T-helper 2 cell treated with Interferon-gamma antibody and Interleukin-4, amounts not matched to agents 5 μg/mL and 100 μg/mL, for 36 hours (primary cell): ENCODE results near the gene ZBTB16.

Experiments
- DNase-seq: peaks from one replicate; pipeline ENCODE4 v3.0.0; 2021; ENCODE audit warnings: low spot score
- H3K27ac Mint-ChIP-seq: one replicate; pipeline ENCODE4 v1.8.0; 2021; ENCODE audit warnings: mild to moderate bottlenecking, mixed read lengths
- H3K27me3 Mint-ChIP-seq: one replicate; pipeline ENCODE4 v1.8.0; 2021; ENCODE audit warnings: low read depth, mixed read lengths
- H3K36me3 Mint-ChIP-seq: one replicate; pipeline ENCODE4 v1.8.0; 2021; ENCODE audit warnings: low read depth, mixed read lengths
- H3K4me1 Mint-ChIP-seq: one replicate; pipeline ENCODE4 v1.8.0; 2021; ENCODE audit warnings: low read depth, mixed read lengths
- H3K4me3 Mint-ChIP-seq: one replicate; pipeline ENCODE4 v1.8.0; 2022; ENCODE audit warnings: mild to moderate bottlenecking, moderate library complexity, mixed read lengths
- H3K9me3 Mint-ChIP-seq: one replicate; pipeline ENCODE4 v1.8.0; 2021; ENCODE audit warnings: mixed read lengths

The ZBTB16 gene

GRCh38 chr11:114106047-114106446 is 46.5 kb downstream of the ZBTB16 start:
- no peak overlapping the region for H3K4me3 Mint-ChIP-seq
- peaks cover 10% of the 10 kb centered on the region for H3K36me3 Mint-ChIP-seq
- no peaks in the 10 kb centered on the region for H3K9me3 Mint-ChIP-seq
- H3K27ac Mint-ChIP-seq = no peak overlapping the region
- H3K4me1 Mint-ChIP-seq = peaks cover 61% of the 10 kb centered on the region
- H3K27me3 Mint-ChIP-seq = peaks cover 46% of the 10 kb centered on the region
- no peak for DNase-seq

GRCh38 chr11:114106986-114107385 is 47.5 kb downstream of the ZBTB16 start:
- Mint-ChIP-seq H3K9me3 (no peaks in the 10 kb centered on the region), H3K27me3 (peaks cover 46% of the 10 kb centered on the region), H3K4me1 (peaks cover 61% of the 10 kb centered on the region), H3K4me3 (no peak overlapping the region), H3K27ac (peak overlapping the region; percentile 51), H3K36me3 (peaks cover 7% of the 10 kb centered on the region)
- no peak for DNase-seq

GRCh38 chr11:114108501-114109205 is 49.1 kb downstream of the ZBTB16 start:
- Mint-ChIP-seq H3K27me3 (peaks cover 62% of the 10 kb centered on the region), H3K9me3 (no peaks in the 10 kb centered on the region), H3K4me1 (peaks cover 45% of the 10 kb centered on the region), H3K27ac (no peak overlapping the region), H3K4me3 (no peak overlapping the region), H3K36me3 (peaks cover 7% of the 10 kb centered on the region)
- no peak for DNase-seq

GRCh38 chr11:114109206-114110090 is 49.9 kb downstream of the ZBTB16 start:
- Mint-ChIP-seq H3K4me3 (no peak overlapping the region), H3K4me1 (peaks cover 40% of the 10 kb centered on the region), H3K27me3 (peaks cover 69% of the 10 kb centered on the region), H3K9me3 (no peaks in the 10 kb centered on the region), H3K36me3 (peaks cover 7% of the 10 kb centered on the region), H3K27ac (no peak overlapping the region)
- no peak for DNase-seq

GRCh38 chr11:114110123-114110522 is 50.6 kb downstream of the ZBTB16 start:
- peaks cover 37% of the 10 kb centered on the region for H3K4me1 Mint-ChIP-seq
- no peaks in the 10 kb centered on the region for H3K9me3 Mint-ChIP-seq
- H3K27ac Mint-ChIP-seq = no peak overlapping the region

GRCh38 chr11:114110952-114111947 is 51.7 kb downstream of the ZBTB16 start:
- no peak for DNase-seq
- peaks cover 83% of the 10 kb centered on the region for H3K27me3 Mint-ChIP-seq
- no peak overlapping the region for H3K27ac Mint-ChIP-seq
- peaks cover 28% of the 10 kb centered on the region for H3K4me1 Mint-ChIP-seq
- H3K9me3 Mint-ChIP-seq = no peaks in the 10 kb centered on the region
- peak overlapping the region; percentile 6 for H3K4me3 Mint-ChIP-seq
- H3K36me3 Mint-ChIP-seq = peaks cover 2% of the 10 kb centered on the region

More at GRCh38 chr11:114110123-114110522, 50.6 kb downstream of the ZBTB16 start:
- Mint-ChIP-seq H3K36me3 (peaks cover 7% of the 10 kb centered on the region), H3K4me3 (no peak overlapping the region), H3K27me3 (peaks cover 74% of the 10 kb centered on the region)
- no peak for DNase-seq

- no peaks in the 10 kb centered on the region for H3K36me3 Mint-ChIP-seq
- H3K27ac Mint-ChIP-seq = no peak overlapping the region
- DNase-seq = no peak
- peaks cover 74% of the 10 kb centered on the region for H3K27me3 Mint-ChIP-seq
- peaks cover 24% of the 10 kb centered on the region for H3K4me1 Mint-ChIP-seq
- no peak overlapping the region for H3K4me3 Mint-ChIP-seq
- H3K9me3 Mint-ChIP-seq = no peaks in the 10 kb centered on the region
Observed at GRCh38 chr11:114115451-114115928, 56.0 kb downstream of the ZBTB16 start.

DNA sequence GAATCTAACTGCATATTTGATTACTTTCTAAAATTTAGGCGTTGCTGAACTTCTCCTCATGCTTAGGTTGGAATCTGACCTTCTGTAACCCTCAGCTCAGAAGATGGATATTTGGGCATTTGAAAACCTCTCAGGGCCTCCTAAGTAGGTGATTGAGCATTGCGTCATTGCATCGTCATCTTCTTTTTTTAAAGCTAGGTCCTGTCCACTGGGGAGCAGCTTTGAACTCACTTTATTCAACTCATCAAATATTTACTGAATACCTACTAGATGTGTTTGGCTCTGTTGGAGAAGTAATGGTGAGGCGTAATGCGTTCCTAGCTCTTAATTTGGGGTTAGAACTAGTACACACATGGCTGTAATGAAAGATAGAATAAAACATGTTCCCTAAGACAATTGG is 56.8 kb downstream of the ZBTB16 start:
- H3K36me3 Mint-ChIP-seq = no peaks in the 10 kb centered on the region
- H3K9me3 Mint-ChIP-seq = no peaks in the 10 kb centered on the region
- H3K27me3 Mint-ChIP-seq = peaks cover 68% of the 10 kb centered on the region
- DNase-seq = no peak
- no peak overlapping the region for H3K4me3 Mint-ChIP-seq
- H3K4me1 Mint-ChIP-seq = peaks cover 18% of the 10 kb centered on the region
- no peak overlapping the region for H3K27ac Mint-ChIP-seq

DNA sequence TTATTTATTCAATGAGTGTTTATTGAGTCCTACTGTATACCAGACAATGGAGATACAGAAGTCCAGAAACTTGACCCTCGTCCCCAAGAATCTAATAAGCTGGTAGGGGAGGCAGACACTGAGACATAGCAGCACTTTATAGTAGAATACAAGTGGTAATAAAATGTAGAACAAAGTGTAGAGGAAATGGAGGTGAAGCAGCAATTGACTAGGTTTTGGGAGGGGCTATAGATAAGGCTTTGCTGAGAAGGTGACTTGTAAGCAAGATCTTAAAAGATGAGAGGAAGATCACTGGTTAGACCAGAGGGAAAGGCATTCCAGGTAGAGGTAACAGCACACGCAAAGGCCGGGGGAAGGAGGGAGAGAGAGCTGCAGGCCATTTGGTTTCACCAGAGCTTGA is 57.3 kb downstream of the ZBTB16 start:
- no peak for DNase-seq
- H3K4me1 Mint-ChIP-seq = peaks cover 15% of the 10 kb centered on the region
- H3K4me3 Mint-ChIP-seq = no peak overlapping the region
- no peaks in the 10 kb centered on the region for H3K36me3 Mint-ChIP-seq
- no peak overlapping the region for H3K27ac Mint-ChIP-seq
- H3K27me3 Mint-ChIP-seq = peaks cover 64% of the 10 kb centered on the region
- H3K9me3 Mint-ChIP-seq = no peaks in the 10 kb centered on the region

DNA sequence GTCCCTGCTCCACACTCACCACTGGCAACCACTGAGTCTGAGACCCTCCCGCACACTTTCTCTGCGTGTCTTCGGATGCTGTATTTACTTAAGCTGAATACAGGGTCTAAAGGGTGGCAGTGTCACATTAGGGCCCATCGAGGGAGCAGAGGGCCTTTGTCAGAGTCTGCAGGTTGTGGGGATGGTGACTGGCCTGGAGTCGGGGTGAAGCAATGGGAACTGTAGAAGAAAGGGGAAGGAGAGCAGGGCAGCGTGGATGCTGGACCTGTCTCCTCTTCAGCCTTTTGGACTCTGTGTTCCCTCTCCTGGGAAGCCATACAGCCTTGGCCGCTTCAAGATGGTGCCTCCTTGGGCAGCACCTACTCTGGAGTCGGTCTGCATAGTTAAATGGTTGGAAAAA is 61.1 kb downstream of the ZBTB16 start:
- Mint-ChIP-seq H3K27ac (no peak overlapping the region), H3K9me3 (no peaks in the 10 kb centered on the region), H3K4me3 (no peak overlapping the region), H3K4me1 (peaks cover 15% of the 10 kb centered on the region), H3K27me3 (peaks cover 45% of the 10 kb centered on the region), H3K36me3 (no peaks in the 10 kb centered on the region)
- DNase-seq = no peak

DNA sequence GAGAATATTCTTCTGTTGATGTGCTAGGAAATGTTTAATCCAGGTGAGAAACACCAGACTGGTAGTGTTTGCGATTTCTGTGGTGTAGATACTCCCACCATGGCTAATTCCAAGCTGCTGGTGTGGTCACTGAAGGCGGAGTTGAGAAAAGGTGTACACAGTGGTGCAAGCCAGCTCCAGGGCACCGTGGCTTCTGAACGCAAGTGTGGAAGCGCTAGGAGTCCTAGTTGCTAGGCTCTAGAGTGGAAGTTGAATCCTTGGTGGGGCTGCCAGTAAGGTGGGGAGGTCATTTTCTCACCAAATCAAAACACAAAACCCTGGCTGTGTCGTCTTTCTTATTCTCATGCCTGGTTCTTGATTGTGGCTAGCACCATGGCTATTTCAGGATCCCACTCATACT is 61.6 kb downstream of the ZBTB16 start:
- H3K4me1 Mint-ChIP-seq = peaks cover 15% of the 10 kb centered on the region
- peaks cover 47% of the 10 kb centered on the region for H3K27me3 Mint-ChIP-seq
- H3K9me3 Mint-ChIP-seq = no peaks in the 10 kb centered on the region
- H3K36me3 Mint-ChIP-seq = peaks cover 2% of the 10 kb centered on the region
- H3K4me3 Mint-ChIP-seq = no peak overlapping the region
- DNase-seq = no peak
- no peak overlapping the region for H3K27ac Mint-ChIP-seq

- Mint-ChIP-seq H3K4me3 (no peak overlapping the region), H3K9me3 (no peaks in the 10 kb centered on the region), H3K36me3 (peaks cover 6% of the 10 kb centered on the region), H3K4me1 (peaks cover 10% of the 10 kb centered on the region), H3K27me3 (peaks cover 47% of the 10 kb centered on the region), H3K27ac (no peak overlapping the region)
- DNase-seq = no peak
Observed at GRCh38 chr11:114121804-114122504, 62.4 kb downstream of the ZBTB16 start.

DNA sequence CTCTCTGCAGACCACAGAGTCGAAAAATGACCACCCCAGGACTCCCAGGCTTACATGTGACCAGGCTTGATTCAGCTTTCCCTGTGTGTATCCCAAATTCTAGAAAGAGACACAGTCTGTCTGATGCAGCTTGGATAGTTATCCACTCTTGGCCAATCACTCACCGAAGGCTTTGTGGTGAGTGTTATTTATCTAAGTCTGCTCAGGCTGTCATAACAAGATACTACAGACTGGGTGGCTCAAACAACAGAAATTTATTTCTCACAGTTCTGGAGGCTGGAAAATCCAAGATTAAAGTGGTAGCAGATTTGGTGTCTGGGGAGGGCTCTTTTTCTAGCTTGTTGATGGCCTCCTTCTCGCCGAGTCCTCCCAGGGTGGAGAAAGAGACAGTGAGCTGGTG is 63.2 kb downstream of the ZBTB16 start:
- H3K4me1 Mint-ChIP-seq = peaks cover 5% of the 10 kb centered on the region
- no peak overlapping the region for H3K4me3 Mint-ChIP-seq
- DNase-seq = no peak
- no peaks in the 10 kb centered on the region for H3K9me3 Mint-ChIP-seq
- peaks cover 6% of the 10 kb centered on the region for H3K36me3 Mint-ChIP-seq
- peaks cover 44% of the 10 kb centered on the region for H3K27me3 Mint-ChIP-seq
- no peak overlapping the region for H3K27ac Mint-ChIP-seq
